CD8-positive, alpha-beta memory T cell (primary cell): ENCODE data around the gene THPO. TPM values are rescaled to one million over a fixed set of nuclear protein-coding genes. Genes with fewer than 3 reads are reported as not detected.

Source experiments
- CTCF ChIA-PET: fragments of 350-600 bp; sonication (Branson Sonifier 250); formaldehyde crosslinking; loops from one replicate; lab custom pipeline; 2021; ENCODE audit warnings: antibody characterized with exemption; lab: Charles Lee
- POLR2A ChIA-PET: fragments of 350-600 bp; sonication (Branson Sonifier 250); formaldehyde crosslinking; loops from one replicate; lab custom pipeline; 2021; ENCODE audit warnings: antibody characterized with exemption; lab: Charles Lee
- DNase-seq, 5 donors: peaks; one replicate each; pipeline versions ENCODE4 v3.0.0 to v3.0.0-alpha.2; 2020 to 2022; ENCODE audit warnings: mixed read lengths in 1 of 5
- H3K27ac ChIP-seq: one replicate; pipeline ENCODE4 v1.7.0; 2013; ENCODE audit warnings: low read depth, mild to moderate bottlenecking, low read length, moderate library complexity
- H3K27me3 ChIP-seq: 2 replicates; pipeline ENCODE4 v1.7.0; 2013; ENCODE audit warnings: low read length, mild to moderate bottlenecking; ENCODE audit not compliant: insufficient read depth, poor library complexity, severe bottlenecking
- H3K36me3 ChIP-seq: 2 replicates; pipeline ENCODE4 v1.7.0; 2013; ENCODE audit warnings: mild to moderate bottlenecking, low read length, moderate library complexity; ENCODE audit not compliant: insufficient read depth
- H3K4me1 ChIP-seq: 2 replicates; pipeline ENCODE4 v1.7.0; 2013; ENCODE audit warnings: mild to moderate bottlenecking, low read length, moderate library complexity; ENCODE audit not compliant: insufficient read depth
- H3K4me3 ChIP-seq: 2 replicates; pipeline ENCODE4 v1.7.0; 2013; ENCODE audit warnings: mild to moderate bottlenecking, low read length
- H3K9me3 ChIP-seq: 2 replicates; pipeline ENCODE4 v1.7.0; 2013; ENCODE audit warnings: mild to moderate bottlenecking, low read length
- H3K27ac Mint-ChIP-seq, 8 donors: one replicate each; pipeline ENCODE4 v1.8.0; 2020 to 2021; ENCODE audit warnings: mixed read lengths in 8 of 8, mild to moderate bottlenecking in 6 of 8, inconsistent platforms in 3 of 8, moderate library complexity in 3 of 8
- H3K27me3 Mint-ChIP-seq, 2 donors: one replicate each; pipeline ENCODE4 v1.8.0; 2020 to 2021; ENCODE audit warnings: mixed read lengths in 2 of 2, mild to moderate bottlenecking in 1 of 2, moderate library complexity in 1 of 2
- H3K36me3 Mint-ChIP-seq, 3 donors: one replicate each; pipeline ENCODE4 v1.8.0; 2020 to 2021; ENCODE audit warnings: mixed read lengths in 3 of 3, inconsistent platforms in 1 of 3, mild to moderate bottlenecking in 1 of 3
- H3K4me1 Mint-ChIP-seq, 3 donors: one replicate each; pipeline ENCODE4 v1.8.0; 2020 to 2021; ENCODE audit warnings: mixed read lengths in 3 of 3, inconsistent platforms in 1 of 3, mild to moderate bottlenecking in 1 of 3
- H3K4me3 Mint-ChIP-seq, 7 donors: one replicate each; pipeline ENCODE4 v1.8.0; 2020 to 2021; ENCODE audit warnings: mixed read lengths in 7 of 7, mild to moderate bottlenecking in 6 of 7, moderate library complexity in 4 of 7, inconsistent platforms in 2 of 7
- H3K9me3 Mint-ChIP-seq, 5 donors: one replicate each; pipeline ENCODE4 v1.8.0; 2020 to 2022; ENCODE audit warnings: mixed read lengths in 5 of 5, mild to moderate bottlenecking in 3 of 5, moderate library complexity in 2 of 5, inconsistent platforms in 1 of 5
- polyA plus RNA-seq: library from polyadenylated mRNA; unstranded; fragments of 300-500 nt; fragmentation: Illumina TruSeq; gene quantifications from one replicate; pipeline ENCODE4 v1.2.3, GENCODE V29; 2021
- total RNA-seq, 2 experiments: library from RNA; stranded (reverse); gene quantifications; one replicate each; pipeline ENCODE4 v1.2.3, GENCODE V29; 2021

The THPO gene
- total and polyA plus RNA-seq, 3 experiments from 2014 or later: not detected

DNA sequence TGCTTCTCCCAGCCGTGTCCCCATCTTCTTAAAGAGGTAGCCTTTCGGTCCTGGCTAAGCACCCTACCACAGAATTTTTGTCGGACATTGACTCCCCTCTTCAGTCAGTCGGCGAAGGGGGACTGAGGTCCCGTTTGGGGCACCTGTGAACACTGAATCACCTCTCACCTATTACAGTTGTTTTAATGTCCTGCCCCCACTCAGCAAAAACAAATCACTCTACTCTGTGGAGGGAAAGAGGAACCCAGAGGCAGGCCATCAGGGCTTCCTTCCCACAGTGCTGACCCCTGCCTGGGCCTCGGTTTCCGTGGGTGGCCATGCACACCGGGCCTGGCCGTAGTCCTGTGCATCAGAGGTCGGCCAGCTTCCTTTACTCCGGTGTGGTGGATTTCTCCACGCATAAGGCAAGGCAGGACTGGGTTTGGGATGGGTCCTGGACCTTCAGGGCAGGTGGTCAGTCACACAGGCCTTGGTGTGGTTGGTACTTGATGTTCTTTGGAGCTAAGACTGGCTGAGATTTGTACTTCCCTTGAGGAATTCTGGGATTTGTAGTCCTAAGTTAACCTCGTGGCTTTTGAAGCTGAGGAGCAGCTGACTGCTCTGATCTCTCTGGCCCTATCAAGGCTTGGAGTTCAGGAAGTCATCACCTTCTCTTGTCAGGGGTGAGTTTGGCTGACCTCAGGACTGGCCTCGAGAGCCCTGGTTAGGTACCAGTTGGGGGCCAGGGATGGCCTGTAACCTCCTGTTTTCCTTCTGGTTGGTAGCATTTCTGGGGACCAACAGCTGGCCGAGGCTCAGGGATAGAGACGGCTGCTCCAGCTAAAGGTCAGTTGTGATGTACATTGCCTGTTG is 41.2 kb downstream of the THPO start:
- Mint-ChIP-seq H3K36me3 (peaks cover 0 to 41% (median 15%) of the 10 kb centered on the region in 3 donors), H3K9me3 (no peaks in the 10 kb centered on the region), H3K4me1 (peaks cover 30 to 47% (median 31%) of the 10 kb centered on the region in 3 donors), H3K27ac (peak overlapping the region; percentile 68 to 98 (median 96)), H3K27me3 (peaks cover 0 to 5% of the 10 kb centered on the region in 2 donors), H3K4me3 (peak overlapping the region; percentile 86 to 89 (median 88))
- POLR2A ChIA-PET: no interaction called here
- peak overlapping the region; percentile 63 for H3K4me3 ChIP-seq
- no peak for DNase-seq
- no peaks in the 10 kb centered on the region for H3K9me3 ChIP-seq
- H3K27ac ChIP-seq: peak overlapping the region; percentile 89
- peaks cover 19% of the 10 kb centered on the region for H3K4me1 ChIP-seq
- H3K36me3 ChIP-seq: peaks cover 19% of the 10 kb centered on the region
- no peaks in the 10 kb centered on the region for H3K27me3 ChIP-seq
- CTCF ChIA-PET: interaction anchor here (0.9 kb wide), 1 partner anchor 35 kb away, joined by 3 read pairs; no protein-coding TSS in a partner anchor

DNA sequence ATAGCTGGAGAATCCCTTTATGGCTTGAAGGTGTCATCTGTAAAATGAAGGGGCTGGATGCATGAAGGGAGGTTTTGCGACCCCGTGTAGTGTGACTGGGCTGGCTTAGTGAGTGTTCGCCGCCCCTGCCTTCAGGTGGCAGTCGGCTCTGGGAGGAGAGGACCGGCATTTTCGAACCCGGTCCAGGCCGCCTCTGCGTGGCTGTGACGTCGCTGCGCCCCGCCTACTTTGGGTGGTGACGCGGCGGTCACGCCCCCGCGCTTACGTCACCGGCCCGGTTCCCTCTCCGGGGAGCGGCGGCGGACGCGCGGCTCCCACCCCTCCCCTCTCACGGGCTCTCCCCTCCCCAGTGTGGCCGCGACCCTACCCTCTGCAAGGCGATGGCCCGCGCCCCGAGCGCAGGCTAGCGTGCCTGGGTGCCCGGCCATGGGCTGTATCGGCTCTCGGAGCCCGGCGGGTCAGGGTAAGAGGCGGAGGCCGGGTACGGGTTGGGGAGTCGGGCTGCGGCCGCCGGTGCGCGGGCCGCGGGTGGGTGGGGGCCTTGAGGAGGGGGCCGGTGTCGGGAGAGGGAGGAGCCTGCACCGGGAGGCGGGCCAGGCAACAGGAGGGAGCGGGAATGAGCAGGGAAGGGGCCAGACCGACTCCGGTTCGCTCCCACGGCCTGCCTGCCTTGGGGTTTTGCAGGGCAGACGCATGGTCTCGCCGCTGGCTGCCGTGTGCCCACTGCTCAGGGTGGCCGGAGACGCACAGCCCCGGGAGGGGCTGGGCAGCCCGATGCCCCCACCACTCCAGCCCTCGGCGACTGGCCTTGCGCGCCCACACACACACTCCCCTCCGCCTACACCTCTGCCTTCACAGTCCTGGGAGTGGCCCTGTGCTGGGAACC is 42.1 kb downstream of the THPO start:
- no peaks in the 10 kb centered on the region for H3K9me3 Mint-ChIP-seq
- H3K4me3 Mint-ChIP-seq: peak overlapping the region; percentile 86 to 89 (median 88)
- H3K4me1 Mint-ChIP-seq: peaks cover 30 to 47% (median 31%) of the 10 kb centered on the region in 3 donors
- peak; percentile 83 to 88 (median 86) for DNase-seq
- Histone ChIP-seq H3K4me3 (peak overlapping the region; percentile 63), H3K9me3 (no peaks in the 10 kb centered on the region), H3K36me3 (peaks cover 27% of the 10 kb centered on the region), H3K27me3 (no peaks in the 10 kb centered on the region), H3K4me1 (peaks cover 19% of the 10 kb centered on the region), H3K27ac (peak overlapping the region; percentile 89)
- ChIA-PET POLR2A (no interaction called here), CTCF (interaction anchor here (0.7 to 0.9 kb wide), 2 partner anchors 18 to 26 kb away, joined by 3 read pairs; partner anchors contain the start of genes CLCN2 and POLR2H)
- H3K27me3 Mint-ChIP-seq: peaks cover 0 to 5% of the 10 kb centered on the region in 2 donors
- H3K27ac Mint-ChIP-seq: peak overlapping the region; percentile 68 to 99 (median 98)
- peaks cover 0 to 47% (median 15%) of the 10 kb centered on the region in 3 donors for H3K36me3 Mint-ChIP-seq

DNA sequence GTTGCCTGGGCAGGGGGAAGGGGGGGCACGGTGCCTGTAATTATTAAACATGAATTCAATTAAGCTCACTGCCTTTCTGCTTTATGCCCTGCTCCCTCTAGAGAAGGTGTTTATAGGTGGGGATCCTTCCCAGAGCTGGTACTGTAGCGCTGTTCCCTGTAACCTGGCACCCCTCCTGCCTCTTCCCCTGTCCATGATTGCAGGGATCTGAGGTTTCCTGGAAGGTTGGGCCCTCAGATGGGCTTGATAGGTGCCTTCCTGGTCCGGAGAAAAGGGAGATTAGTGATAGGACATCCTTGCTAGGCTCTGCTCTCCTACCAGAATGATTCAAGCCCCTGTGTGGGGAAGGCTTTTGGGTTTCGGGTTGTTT is 42.7 kb downstream of the THPO start:
- H3K27ac ChIP-seq: peak overlapping the region; percentile 89
- H3K4me3 ChIP-seq: peak overlapping the region; percentile 63
- DNase-seq: no peak
- Mint-ChIP-seq H3K27ac (peak overlapping the region; percentile 68 to 99 (median 98)), H3K36me3 (peaks cover 0 to 51% (median 12%) of the 10 kb centered on the region in 3 donors), H3K4me1 (peaks cover 30 to 47% (median 31%) of the 10 kb centered on the region in 3 donors), H3K9me3 (no peaks in the 10 kb centered on the region), H3K27me3 (peaks cover 0 to 5% of the 10 kb centered on the region in 2 donors), H3K4me3 (peak overlapping the region; percentile 84 to 89 (median 87))
- POLR2A ChIA-PET: no interaction called here
- peaks cover 19% of the 10 kb centered on the region for H3K4me1 ChIP-seq
- CTCF ChIA-PET: interaction anchor here (0.7 to 0.9 kb wide), 2 partner anchors 18 to 27 kb away, joined by 3 read pairs; partner anchors contain the start of genes CLCN2 and POLR2H
- no peaks in the 10 kb centered on the region for H3K9me3 ChIP-seq
- H3K36me3 ChIP-seq: peaks cover 29% of the 10 kb centered on the region
- H3K27me3 ChIP-seq: no peaks in the 10 kb centered on the region

DNA sequence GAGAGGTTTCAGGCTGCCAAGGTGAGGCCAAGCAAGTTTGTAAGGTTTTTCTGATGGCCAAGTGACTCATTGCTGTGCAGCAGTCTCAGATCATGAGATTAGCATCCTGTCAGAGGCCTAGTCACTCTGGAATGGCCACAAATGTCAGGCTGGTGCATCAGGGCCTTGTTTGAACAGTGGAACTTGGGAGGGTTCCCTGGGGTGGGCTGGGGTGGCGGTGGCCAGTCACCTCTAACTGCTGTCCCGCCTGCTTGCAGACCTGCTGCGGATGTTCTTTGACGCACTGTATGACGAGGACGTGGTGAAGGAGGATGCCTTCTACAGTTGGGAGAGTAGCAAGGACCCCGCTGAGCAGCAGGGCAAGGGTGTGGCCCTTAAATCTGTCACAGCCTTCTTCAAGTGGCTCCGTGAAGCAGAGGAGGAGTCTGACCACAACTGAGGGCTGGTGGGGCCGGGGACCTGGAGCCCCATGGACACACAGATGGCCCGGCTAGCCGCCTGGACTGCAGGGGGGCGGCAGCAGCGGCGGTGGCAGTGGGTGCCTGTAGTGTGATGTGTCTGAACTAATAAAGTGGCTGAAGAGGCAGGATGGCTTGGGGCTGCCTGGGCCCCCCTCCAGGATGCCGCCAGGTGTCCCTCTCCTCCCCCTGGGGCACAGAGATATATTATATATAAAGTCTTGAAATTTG is 43.4 kb downstream of the THPO start:
- Mint-ChIP-seq H3K4me1 (peaks cover 30 to 47% (median 31%) of the 10 kb centered on the region in 3 donors), H3K4me3 (peak overlapping the region; percentile 27 to 87 (median 54)), H3K27ac (peak overlapping the region; percentile 68 to 99 (median 96)), H3K27me3 (peaks cover 0 to 5% of the 10 kb centered on the region in 2 donors), H3K36me3 (peaks cover 0 to 56% (median 13%) of the 10 kb centered on the region in 3 donors), H3K9me3 (no peaks in the 10 kb centered on the region)
- Histone ChIP-seq H3K9me3 (no peaks in the 10 kb centered on the region), H3K36me3 (peaks cover 29% of the 10 kb centered on the region), H3K27me3 (no peaks in the 10 kb centered on the region), H3K4me1 (peaks cover 19% of the 10 kb centered on the region), H3K4me3 (no peak overlapping the region), H3K27ac (peak overlapping the region; percentile 89)
- ChIA-PET CTCF (interaction anchor here (0.9 kb wide), 1 partner anchor 19 kb away, joined by 3 read pairs; no protein-coding TSS in a partner anchor), POLR2A (no interaction called here)
- peak; percentile 29 to 77 (median 30) for DNase-seq

DNA sequence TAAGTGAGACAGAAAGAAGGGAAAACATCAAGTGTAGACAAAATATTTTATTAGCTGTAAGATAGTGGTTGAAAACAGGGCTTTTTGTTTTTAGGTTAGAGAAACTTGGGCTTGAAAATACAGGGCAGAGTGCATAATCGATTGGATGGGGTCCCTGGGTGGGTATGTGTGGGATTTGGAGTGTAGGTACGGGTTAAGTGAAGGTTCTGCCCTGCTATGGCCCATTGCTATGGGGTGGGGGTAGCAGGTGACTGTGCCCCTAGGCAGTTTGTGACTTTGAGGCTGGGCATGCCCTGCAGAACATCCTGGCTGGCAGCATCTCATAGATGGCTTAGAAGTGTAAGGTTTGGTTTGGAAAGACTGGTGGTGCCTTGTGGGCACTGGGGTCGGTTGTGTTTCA is 44.3 kb downstream of the THPO start:
- H3K27ac ChIP-seq: no peak overlapping the region
- Mint-ChIP-seq H3K36me3 (peaks cover 0 to 65% (median 21%) of the 10 kb centered on the region in 3 donors), H3K4me3 (peak overlapping the region in 4 of 7 donors; percentile 16 to 42 (median 30)), H3K27me3 (peaks cover 0 to 5% of the 10 kb centered on the region in 2 donors), H3K27ac (peak overlapping the region; percentile 43 to 98 (median 95)), H3K4me1 (peaks cover 28 to 43% (median 31%) of the 10 kb centered on the region in 3 donors), H3K9me3 (no peaks in the 10 kb centered on the region)
- no peak overlapping the region for H3K4me3 ChIP-seq
- no peaks in the 10 kb centered on the region for H3K9me3 ChIP-seq
- DNase-seq: no peak
- peaks cover 35% of the 10 kb centered on the region for H3K36me3 ChIP-seq
- H3K4me1 ChIP-seq: peaks cover 19% of the 10 kb centered on the region
- ChIA-PET POLR2A (interaction anchor here (0.6 kb wide), 1 partner anchor 436 kb away, joined by 3 read pairs; no protein-coding TSS in a partner anchor), CTCF (no interaction called here)
- no peaks in the 10 kb centered on the region for H3K27me3 ChIP-seq

DNA sequence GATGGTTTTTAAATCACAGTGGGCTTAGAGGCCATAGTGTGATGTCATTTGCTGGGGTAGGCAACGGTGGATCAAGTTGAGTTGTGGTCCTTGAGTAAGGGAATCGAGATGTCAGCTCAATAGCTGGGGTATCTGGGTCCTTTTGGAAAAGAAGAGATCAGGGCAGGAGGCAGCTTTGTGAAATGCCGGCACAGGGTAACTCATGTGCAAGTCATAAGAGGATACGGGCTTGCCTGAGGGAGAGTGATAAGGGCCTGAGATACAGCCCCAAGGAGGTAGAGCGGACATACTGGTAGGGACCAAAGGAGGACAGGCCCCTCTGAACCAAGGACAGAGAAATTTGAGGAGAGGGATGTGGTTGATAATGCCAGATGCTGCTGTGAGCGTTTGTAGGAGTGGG is 44.8 kb downstream of the THPO start:
- H3K9me3 ChIP-seq: no peaks in the 10 kb centered on the region
- peaks cover 0 to 70% (median 24%) of the 10 kb centered on the region in 3 donors for H3K36me3 Mint-ChIP-seq
- POLR2A ChIA-PET: no interaction called here
- DNase-seq: no peak
- H3K27ac Mint-ChIP-seq: peak overlapping the region; percentile 4 to 98 (median 93)
- no peaks in the 10 kb centered on the region for H3K9me3 Mint-ChIP-seq
- peaks cover 19% of the 10 kb centered on the region for H3K4me1 ChIP-seq
- H3K4me1 Mint-ChIP-seq: peaks cover 28 to 40% (median 31%) of the 10 kb centered on the region in 3 donors
- no peak overlapping the region for H3K4me3 ChIP-seq
- no peak overlapping the region for H3K27ac ChIP-seq
- CTCF ChIA-PET: no interaction called here
- peaks cover 40% of the 10 kb centered on the region for H3K36me3 ChIP-seq
- H3K27me3 ChIP-seq: no peaks in the 10 kb centered on the region
- peaks cover 0 to 5% of the 10 kb centered on the region in 2 donors for H3K27me3 Mint-ChIP-seq
- peak overlapping the region in 1 of 7 donors; percentile 27 for H3K4me3 Mint-ChIP-seq
